NCI-H128 (cell line): Measurements from ENCODE around the gene FCRLB.
"Not testable (repeated sequence)": the region's sequence is repeated elsewhere in the genome, so short reads cannot be mapped to it uniquely, and the experiment has no call there.

ENCODE experiments used
- DNase-seq: peaks from one replicate; lab custom pipeline; 2025; ENCODE audit not compliant: unreplicated experiment; lab: John Stamatoyannopoulos, UW

FCRLB gene

DNA sequence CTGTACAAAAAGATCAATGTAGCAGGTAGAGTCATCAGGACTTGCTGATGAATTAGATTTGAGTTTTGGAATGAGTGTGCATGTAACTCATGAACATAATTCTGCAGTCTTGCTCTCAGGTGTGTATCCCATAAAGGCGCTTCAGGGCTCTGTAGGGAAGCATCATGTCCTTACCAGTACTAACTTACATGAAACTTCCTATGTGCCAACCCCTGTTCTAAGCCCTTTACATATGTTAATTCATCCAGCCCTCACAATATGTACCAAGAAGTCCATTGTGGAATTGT, 2.1 kb upstream of the FCRLB start:
- DNase-seq: no peak

DNA sequence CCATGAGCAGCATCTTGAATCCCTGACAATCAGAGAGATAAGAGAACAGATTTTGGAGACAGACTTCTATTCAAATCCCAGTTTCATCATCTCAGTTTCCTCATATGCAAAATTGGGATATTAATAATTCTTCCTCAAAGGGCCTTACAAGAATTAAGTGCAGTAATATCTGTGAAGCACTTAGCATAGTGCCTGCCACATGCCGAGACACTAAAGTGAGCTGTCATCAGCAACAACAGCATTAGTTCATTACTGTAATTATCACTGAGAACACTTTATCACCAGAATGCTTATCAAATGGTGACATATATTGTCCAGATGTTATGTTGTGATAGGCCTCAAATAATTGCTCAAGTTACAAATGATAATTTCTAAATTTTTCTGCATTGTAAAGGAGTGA, 922 bp upstream of the FCRLB start:
- no peak for DNase-seq

DNA sequence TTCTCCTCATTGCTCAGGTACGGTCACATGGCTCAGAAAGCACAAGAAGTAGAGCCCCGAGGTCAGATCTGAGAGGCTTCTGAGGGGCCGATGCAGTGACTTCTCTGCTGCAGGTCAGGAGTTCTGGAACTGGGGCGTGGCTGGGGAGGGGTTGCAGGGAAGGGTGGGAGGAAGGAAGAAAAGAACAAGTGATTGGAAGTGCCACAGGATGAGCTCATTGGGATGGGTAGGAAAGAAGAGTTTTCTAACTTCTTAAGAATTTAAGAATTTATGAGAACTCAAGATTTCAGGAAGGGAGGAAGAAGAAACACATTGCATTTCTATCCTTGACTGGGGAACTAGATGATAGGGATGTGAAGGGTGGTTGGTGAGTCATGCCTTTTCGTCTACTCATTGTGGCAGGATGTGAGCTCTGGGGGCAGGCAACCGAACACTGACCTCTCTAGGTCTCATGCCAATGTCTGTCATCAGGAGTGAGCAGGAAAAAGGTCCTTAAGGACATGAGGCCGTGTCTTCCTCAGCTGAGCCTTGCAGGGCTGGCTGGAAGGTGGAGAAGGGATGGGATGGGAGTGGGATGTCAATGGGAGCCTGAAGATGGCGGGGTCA, 497 bp downstream of the FCRLB start:
- no peak for DNase-seq

DNA sequence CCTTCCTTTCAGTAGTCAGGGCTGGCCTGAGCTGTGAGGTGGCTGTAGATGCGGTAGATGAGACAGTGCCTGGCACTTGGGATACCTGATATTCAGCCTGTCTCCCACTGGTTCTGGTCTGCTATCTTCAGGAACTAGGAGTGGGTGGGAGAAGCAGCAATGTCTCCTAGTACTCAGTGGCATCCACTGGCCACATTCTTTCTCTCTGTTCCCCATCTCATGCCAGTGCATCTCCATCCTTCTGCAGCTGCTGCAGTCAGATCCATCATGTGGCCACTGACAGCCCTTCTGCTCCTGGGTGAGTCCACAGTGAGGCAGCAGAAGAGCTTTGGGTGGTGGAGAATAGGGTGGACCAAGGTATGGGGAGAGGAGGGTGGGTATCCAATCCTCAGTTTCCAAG, 1.1 kb downstream of the FCRLB start:
- DNase-seq: no peak

DNA sequence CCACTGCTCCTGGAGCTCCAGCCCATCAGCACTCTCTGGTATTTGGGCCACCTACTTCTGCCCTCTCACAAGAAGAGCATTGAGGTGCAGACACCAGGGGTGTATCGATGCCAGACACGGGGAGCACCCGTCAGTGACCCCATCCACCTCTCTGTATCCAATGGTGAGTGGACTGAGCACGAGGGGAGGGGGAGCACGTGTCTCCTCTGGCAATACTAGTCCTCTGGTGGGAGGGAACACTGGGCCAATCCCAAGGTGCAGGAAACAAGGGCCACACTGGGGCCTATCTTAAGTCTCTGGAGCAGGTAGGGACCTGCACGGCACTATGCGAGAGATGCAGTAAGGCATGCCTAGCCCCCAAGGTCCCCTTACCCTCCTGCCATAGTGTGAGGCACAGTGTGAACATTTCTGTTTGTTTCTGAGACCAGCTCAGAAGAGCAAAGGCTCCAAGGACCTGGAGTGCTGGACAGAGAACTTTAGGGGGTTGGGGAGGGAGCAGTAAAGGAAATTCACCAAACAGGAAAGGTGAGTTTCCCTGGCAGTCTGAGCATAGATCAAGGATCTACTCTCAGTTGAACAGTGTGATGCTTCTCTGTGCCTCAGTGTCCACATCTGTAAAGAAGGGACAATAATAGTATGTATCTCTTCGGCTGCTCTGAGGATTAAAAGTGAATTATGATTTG, 2.3 kb downstream of the FCRLB start:
- no peak for DNase-seq

DNA sequence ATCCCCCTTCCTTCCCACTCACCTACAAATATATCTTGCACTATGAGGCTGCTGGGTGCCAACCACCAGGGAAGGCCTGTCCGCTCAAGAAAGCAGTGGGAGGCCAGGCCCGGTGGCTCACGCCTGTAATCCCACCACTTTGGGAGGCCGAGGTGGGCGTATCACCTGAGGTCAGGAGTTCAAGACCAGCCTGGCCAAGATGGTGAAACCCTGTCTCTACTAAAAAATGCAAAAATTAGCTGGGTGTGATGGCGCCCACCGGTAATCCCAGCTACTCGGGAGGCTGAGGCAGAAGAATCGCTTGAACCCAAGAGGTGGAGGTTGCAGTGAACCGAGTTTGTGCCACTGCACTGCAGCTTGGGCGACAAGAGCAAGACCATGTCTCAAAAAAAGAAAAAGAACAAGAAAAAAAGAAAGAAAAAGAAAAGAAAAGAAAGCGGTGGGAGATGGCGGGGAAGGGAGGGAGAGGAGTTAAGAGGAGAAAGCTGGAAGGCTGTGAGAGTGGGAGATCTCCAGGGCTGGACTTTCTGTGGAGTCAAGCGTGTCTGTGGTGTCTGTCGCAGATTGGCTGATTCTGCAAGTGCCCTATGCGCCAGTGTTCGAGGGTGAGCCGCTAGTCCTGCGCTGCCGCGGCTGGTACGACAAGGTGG, 4.0 kb downstream of the FCRLB start:
- DNase-seq: not testable (repeated sequence)

DNA sequence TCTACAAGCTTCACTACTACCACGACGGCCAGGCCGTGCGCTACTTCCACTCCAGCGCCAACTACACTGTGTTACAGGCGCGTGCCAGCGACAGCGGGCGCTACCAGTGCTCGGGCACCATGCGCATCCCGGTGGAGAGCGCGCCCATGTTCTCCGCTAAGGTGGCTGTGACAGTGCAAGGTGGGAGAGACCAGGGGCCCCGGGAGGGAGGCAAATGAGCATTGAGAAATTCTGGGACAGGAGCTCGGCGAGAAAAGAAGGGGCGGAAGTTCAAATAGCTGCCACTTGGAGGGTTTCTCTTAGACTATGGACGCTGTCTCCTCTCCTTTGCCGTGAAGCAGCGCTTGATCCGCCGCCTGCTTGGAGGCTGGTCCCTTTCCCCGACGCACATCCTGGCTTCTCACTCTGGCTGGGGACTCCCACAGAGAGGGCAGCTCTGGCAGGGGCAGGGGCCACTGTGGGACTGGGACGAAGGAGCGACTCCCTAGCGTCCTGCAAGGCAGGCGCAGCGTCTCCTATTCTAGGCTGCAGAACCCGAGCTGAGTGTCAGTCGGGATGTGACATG, 4.6 kb downstream of the FCRLB start:
- DNase-seq: no peak

DNA sequence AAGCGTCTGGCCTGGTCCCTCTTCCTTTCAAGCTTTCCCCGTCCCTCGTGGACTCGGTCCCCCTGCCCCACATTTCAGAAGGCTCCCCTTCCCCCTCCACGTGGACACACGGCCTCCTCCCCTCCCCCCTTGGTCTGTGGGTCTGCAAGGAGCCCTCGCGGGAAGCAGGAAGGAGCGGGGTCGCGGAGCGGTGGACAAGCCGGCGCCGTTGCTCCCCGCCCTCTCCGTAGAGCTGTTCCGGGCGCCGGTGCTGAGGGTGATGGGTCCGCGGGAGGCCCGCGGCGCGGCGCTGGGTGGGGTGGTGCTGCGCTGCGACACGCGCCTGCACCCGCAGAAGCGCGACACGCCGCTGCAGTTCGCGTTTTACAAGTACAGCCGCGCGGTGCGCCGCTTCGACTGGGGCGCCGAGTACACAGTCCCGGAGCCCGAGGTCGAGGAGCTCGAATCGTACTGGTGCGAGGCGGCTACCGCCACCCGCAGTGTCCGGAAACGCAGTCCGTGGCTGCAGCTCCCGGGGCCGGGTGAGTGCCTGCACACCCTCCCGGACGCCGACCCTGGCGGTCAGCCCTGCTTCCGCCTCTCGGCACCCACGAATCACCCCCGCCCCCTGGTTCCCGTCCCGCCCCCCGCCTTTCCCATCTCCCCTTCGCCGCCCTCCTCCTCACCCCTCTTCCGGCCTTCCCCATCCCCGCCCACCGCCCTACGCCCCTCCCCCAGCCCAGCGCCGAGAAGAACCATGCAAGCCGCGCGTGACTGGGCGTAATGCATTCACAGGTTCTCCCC, 5.3 kb downstream of the FCRLB start:
- no peak for DNase-seq

DNA sequence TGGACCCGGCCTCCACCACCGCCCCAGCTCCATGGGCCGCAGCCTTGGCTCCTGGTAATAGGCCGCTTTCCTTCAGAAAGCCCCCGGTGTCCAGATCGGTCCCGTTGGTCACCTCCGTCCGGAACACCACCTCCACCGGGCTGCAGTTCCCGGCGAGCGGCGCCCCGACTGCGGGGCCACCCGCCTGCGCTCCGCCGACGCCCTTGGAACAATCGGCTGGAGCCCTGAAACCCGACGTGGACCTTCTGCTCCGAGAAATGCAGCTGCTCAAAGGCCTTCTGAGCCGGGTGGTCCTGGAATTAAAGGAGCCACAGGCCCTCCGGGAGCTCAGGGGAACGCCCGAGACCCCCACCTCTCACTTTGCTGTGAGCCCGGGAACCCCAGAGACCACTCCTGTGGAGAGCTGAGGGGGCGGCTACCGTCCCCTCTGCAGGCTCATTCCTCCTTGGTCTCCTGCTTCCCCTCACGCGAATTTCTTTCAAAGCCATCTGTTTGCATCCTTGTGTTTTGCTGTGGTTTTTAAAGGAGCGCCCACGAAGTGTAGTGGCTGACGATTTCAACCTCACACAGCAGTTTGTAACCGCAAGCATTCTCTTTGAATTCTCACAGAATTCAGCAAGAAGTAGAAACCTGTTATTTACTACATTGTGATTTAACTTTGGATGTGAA, 6.0 kb downstream of the FCRLB start:
- DNase-seq: no peak

DNA sequence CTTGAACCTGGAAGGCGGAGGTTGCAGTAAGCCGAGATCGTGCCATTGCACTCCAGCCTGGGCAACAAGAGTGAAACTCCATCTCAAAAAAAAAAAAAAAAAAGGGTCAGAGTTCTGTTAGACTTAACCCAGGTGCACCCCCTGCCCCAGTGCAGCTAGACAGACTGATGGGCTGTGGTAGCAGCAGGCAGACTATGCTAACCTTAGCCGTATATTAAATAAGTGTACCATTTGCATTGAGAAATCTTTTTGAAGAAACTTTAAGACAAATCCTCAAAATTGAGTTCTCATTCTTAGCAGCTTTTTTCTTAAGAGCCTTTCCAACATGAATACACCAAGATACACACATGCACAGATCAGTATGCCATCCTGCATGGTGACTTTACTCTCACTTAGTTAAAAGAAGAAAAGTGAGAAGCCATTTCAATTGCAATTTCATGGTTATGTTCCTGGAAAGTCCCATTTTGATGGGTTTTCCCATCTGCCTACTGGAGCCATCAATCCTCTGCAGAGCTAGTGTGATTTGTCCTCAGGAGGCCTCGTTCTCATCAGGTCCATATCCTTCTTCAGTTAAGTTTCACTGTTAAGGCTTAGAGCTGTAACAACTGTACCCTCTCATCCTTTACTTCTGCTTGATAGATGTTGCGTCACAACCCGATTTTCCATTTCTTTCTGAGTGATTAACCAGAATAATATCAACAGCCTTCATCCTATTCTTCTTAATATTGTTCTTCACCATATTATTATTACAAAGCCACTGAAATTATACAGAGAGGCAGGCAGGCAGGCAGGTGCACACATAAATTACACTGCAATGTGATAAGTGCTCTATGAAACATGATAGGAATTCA, 7.3 kb downstream of the FCRLB start:
- DNase-seq: no peak

DNA sequence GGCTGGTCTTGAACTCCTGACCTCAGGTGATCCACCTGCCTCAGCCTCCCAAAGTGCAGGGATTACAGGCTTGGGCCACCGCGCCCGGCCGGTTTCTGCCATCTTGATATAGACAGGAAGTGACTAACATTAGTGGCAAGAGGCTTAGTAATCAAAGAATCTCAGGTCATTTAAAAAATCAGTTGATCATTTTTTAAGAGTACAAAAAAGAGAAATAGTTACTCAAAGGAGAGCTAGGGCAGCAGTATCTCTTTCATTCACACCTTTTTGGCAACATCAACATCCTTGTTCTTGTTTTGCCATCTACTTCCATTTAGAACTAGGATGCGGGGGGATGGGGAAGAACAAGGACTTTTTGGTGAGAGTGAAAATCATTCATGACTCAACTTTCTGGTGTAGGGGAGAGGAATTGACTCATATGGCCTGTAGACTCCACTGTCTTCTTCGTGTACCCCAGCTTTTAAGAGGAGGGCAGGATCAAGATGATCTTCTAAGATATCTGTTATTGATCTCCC, 8.8 kb downstream of the FCRLB start:
- DNase-seq: no peak

DNA sequence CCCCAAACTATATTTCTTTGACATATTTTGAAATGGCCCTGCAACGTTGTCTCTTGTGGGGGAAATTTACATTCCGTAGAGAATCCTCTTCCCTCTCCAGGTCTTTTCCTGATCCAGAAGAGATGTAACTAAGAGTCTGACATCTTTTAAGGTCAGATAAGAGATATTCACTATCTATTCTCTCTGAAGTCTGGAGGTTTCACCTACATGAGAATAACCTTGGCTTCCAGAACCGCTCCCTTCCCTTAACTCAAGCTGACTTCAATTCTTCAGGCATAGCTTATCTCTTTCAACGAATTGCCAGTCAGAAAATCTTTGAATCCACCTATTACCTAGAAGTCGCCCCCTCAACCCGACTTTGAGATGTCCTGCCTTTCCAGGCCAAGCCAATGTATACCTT, 9.9 kb downstream of the FCRLB start:
- no peak for DNase-seq

DNA sequence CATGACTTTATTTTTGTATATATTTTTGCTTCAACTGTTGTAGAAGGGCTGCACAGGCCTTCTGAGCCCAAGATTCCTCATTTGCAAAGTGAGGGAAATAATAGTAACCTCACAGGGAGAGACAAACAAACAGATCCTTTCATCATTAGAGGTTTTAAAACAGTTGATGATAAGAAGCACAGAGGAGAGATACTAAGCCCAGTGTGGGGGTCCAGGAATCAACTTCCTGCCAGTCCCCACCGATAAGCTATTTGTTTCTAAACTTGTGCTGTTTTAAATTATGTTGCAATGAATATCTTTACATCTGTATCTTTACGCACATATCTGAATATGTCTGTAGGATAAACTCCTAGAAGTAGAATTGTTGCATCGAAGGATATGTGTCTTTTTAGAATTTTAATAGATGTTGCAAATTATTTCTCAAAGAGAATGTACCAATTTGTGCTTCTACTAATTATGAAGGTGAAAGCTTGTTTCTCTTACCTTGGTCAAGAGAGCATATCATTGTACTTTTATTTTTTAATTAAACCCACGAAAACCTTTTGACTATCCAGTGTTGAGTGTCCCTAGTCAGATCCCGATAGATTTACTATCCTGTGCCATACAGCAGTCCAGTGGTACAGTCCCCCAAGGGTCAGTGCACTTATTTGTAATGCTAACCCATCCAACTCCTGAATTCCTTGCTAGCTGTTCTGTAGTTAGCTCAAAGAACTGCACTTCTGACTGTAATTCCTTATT, 10.8 kb downstream of the FCRLB start:
- no peak for DNase-seq

DNA sequence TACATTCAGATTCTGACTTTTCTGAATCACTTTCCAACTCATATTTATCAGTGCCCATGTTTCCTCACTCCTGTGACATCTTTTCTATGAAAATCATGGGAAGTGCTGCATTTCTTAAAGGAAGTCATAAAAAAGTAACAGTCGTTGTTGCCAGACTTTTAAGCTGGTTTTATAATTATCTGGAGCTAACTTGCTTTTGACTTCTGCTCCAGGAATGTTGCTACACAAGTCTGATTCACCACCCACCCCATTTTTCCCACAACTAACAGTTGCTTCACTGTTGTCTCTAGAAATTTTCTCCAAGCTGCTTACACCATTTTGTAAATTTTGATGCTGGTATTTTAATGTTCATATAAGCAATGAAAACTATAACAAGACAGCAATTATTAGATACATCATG, 12.2 kb downstream of the FCRLB start:
- no peak for DNase-seq

DNA sequence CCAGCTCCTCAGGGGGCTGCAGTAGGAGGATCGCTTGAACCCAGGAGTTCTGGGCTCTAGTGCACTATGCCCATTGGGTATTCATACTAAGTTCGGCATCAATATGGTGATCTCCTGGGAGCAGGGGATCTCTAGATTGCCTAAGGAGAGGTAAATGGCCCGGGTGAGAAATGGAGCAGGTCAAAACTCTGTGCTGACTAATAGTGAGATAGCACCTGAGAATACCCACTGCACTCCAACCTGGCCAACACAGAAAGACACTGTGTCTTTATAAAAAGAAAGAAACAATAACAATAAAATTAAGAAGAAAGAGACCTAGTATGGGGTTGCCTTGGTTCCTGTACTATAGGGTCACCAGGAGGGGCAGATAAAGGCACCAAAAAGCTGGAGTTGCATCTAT, 14.5 kb downstream of the FCRLB start:
- no peak for DNase-seq

DNA sequence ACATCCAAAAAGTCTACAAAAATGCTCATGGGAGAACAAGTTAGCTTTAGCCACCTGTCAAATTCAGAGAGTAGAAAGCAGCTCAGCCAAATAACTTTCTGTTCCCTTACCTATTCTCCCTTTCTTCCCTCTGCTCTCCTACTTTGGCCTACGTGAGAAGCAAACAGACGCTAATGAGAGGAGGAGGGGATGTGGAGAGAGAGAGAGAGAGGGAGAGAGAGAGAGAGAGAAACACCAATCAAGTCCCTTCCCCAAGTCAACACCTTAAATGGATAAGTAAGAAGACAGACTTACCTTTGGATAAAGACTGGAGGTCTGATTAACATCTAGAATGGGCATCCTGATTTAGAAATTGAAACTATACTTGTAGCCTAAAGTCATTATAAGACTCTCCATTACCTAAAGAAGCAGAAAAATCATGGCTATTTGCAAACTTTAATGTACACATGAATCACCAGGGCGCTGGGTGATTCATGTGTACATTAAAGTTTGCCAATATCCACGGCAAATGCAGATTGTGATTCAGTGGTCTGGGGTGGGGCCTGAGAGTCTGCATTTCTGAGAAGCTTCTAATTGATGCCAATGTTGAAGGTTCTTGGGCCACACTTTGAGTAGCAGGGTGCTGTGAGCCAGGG, 15.1 kb downstream of the FCRLB start:
- no peak for DNase-seq

DNA sequence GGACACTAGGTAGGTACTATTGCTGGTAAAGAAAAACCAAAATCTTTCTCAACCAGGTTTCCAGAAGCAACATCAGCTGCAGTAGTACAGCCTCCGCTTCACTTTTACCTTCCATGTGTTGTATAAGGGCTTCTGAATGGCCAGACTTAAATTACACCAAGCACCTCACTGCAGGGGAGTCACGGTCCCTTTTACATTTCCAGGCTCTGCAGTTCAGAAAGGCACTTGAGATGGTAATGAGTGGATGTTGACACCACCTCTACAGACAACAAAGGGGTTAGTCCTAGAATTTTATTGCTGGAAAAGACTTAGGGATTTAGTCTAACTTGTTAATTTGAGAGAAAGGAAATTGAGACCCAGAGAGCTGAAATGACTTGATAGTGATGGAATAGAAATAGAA, 16.3 kb downstream of the FCRLB start:
- DNase-seq: peak; percentile 27

DNA sequence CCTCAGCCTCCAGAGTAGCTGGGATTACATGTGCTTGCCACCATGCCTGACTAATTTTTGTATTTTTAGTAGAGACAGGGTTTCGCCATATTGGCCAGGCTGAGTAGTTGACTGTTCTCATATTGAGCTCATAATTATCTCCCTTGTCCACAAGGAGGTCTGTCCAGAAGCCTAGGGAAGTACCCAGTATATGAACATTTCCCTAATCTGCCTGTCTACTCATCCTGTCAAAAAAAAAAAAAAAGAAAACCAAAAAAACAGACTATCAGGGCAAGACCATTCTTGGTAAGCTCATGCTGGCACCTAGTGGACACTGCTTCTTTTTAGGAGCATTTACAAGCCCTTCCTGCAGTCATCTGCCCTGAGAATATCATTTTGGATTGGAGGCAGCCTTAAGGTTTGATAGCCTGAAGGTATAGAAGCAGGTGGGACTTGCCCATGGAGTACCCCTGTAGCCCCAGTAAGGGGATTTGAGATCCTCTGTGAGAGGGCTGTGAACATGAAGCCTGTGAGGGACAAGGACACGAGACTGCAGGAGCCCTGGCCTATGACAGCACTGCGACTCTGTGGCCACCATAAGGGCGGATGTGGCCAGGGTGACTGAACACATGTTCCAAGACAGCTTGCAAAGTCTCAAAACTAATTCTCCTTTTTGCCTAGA, 17.4 kb downstream of the FCRLB start:
- no peak for DNase-seq
